BE2C (cell line): ENCODE data around the gene KRT34.

Experiments
- DNase-seq: peaks from one replicate; pipeline ENCODE4 v3.0.0-alpha.2; 2020
- H3K27me3 ChIP-seq: fragments of 250-450 bp; sonication (Bioruptor Pico); 2 replicates; pipeline ENCODE4 v1.5.1; 2020; ENCODE audit warnings: mild to moderate bottlenecking
- H3K36me3 ChIP-seq: fragments of 250-450 bp; sonication (Bioruptor Pico); 2 replicates; pipeline ENCODE4 v1.5.1; 2020; ENCODE audit warnings: mild to moderate bottlenecking
- H3K4me1 ChIP-seq: fragments of 250-450 bp; sonication (Bioruptor Pico); 2 replicates; pipeline ENCODE4 v1.5.1; 2020
- H3K4me3 ChIP-seq: 2 replicates; pipeline ENCODE4 v1.5.1; 2011; ENCODE audit warnings: low read depth, low read length
- H3K9me3 ChIP-seq: fragments of 250-450 bp; sonication (Bioruptor Pico); 2 replicates; pipeline ENCODE4 v1.5.1; 2020
- TF ChIP-seq, protein P1 (sequence below): IDR thresholded peaks from 2 replicates; pipeline ENCODE4 v1.5.1; 2012; ENCODE audit warnings: mild to moderate bottlenecking, low read depth, low read length

The KRT34 gene

GRCh38 chr17:41377546-41377945 lies 4.6 kb downstream of the KRT34 start:
- Histone ChIP-seq H3K4me1 (no peaks in the 10 kb centered on the region), H3K36me3 (no peaks in the 10 kb centered on the region), H3K27me3 (peaks cover 28% of the 10 kb centered on the region), H3K9me3 (no peaks in the 10 kb centered on the region; the same call in 1 of the 2 replicates), H3K4me3 (no peak overlapping the region)
- DNase-seq = no peak
- TF ChIP-seq, protein P1, sequence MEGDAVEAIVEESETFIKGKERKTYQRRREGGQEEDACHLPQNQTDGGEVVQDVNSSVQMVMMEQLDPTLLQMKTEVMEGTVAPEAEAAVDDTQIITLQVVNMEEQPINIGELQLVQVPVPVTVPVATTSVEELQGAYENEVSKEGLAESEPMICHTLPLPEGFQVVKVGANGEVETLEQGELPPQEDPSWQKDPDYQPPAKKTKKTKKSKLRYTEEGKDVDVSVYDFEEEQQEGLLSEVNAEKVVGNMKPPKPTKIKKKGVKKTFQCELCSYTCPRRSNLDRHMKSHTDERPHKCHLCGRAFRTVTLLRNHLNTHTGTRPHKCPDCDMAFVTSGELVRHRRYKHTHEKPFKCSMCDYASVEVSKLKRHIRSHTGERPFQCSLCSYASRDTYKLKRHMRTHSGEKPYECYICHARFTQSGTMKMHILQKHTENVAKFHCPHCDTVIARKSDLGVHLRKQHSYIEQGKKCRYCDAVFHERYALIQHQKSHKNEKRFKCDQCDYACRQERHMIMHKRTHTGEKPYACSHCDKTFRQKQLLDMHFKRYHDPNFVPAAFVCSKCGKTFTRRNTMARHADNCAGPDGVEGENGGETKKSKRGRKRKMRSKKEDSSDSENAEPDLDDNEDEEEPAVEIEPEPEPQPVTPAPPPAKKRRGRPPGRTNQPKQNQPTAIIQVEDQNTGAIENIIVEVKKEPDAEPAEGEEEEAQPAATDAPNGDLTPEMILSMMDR = no peak

- Histone ChIP-seq H3K36me3 (no peaks in the 10 kb centered on the region), H3K4me1 (no peaks in the 10 kb centered on the region), H3K9me3 (no peaks in the 10 kb centered on the region), H3K27me3 (no peaks in the 10 kb centered on the region), H3K4me3 (no peak within 1 kb of the TSS)
- TF ChIP-seq, protein P1 = no peak
- DNase-seq = no peak
Observed at GRCh38 chr17:41369713-41370112, 12.4 kb downstream of the KRT34 start, which contains the start of gene KRT33B. Gene KRT33B (minus strand): TSS chr17:41369813. CDS start chr17:41369750, 63 bp downstream.

DNA sequence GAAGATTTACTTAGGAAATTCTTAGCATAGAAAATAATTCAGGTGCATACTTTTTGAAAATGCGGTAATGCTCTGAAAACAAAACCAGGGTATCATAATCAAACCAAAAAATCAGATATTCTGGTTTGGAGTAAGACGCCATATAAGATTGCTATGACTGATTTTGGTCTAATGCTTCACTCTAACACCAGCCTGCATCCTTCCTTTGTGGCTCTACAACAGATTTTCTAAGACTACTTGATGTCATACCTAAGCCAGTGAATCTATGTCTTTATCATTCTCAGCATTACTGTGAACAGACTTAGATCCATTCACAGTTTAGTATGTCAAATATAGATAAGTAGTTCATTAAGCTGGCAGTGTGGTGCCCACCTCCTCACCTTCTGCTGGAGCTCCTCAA lies 13.1 kb downstream of the KRT34 start:
- Histone ChIP-seq H3K36me3 (no peaks in the 10 kb centered on the region), H3K9me3 (no peaks in the 10 kb centered on the region), H3K4me1 (no peaks in the 10 kb centered on the region), H3K27me3 (no peaks in the 10 kb centered on the region), H3K4me3 (no peak overlapping the region)
- TF ChIP-seq, protein P1 = no peak
- DNase-seq = no peak

DNA sequence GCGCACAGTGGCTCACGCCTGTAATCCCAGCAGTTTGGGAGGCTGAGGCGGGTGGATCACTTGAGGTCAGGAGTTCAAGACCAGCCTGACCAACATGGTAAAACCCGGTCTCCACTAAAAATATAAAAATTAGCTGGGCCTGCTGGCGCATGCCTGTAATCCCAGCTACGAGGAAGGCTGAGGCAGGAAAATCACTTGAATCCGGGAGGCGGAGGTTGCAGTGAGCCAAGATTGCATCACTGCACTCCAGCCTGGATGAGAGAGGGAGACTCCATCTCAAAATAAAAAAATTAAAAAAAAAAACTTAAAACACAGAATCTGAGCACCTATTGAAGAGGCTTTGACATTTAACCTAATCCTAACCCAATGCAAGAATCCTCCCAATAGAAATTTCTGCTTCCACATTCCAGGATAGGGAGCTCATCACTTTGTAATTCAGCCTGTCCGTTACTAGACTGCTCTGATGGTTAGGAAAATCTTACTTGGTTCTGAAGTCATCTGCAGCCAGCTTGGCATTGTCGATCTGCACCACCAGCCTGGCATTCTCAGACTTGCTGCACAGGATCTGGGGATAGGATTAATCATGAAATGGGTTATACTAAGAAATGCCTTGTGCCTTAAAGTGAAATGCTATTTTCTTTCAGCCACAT lies 14.6 kb downstream of the KRT34 start:
- DNase-seq = no peak
- TF ChIP-seq, protein P1 = no peak
- no peaks in the 10 kb centered on the region for H3K36me3 ChIP-seq
- H3K4me1 ChIP-seq = no peaks in the 10 kb centered on the region
- H3K9me3 ChIP-seq = no peaks in the 10 kb centered on the region
- H3K4me3 ChIP-seq = no peak overlapping the region
- no peaks in the 10 kb centered on the region for H3K27me3 ChIP-seq

DNA sequence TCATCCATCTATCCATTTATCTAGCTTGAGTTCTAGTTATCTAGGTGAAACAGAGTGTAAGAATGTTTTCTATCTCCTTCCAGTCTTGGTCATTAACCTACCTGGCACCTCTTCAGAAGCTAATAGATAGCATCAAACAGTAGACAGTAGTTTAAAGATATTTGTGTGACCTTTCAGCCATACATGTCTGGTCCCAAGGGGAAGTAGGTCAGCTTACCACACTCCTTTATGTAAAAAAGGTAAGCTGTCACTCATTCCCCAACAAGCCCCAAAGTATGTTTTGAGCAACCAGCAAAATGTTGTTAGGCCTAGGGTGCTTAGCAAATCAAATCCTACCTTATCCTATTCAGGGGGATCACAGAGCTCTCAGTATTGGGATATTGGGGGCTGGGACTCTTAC lies 16.0 kb downstream of the KRT34 start:
- TF ChIP-seq, protein P1 = no peak
- no peaks in the 10 kb centered on the region for H3K9me3 ChIP-seq
- no peaks in the 10 kb centered on the region for H3K36me3 ChIP-seq
- no peak for DNase-seq
- no peaks in the 10 kb centered on the region for H3K27me3 ChIP-seq
- no peaks in the 10 kb centered on the region for H3K4me1 ChIP-seq
- no peak overlapping the region for H3K4me3 ChIP-seq

- no peaks in the 10 kb centered on the region for H3K27me3 ChIP-seq
- H3K36me3 ChIP-seq = no peaks in the 10 kb centered on the region
- no peak overlapping the region for H3K4me3 ChIP-seq
- no peaks in the 10 kb centered on the region for H3K9me3 ChIP-seq
- no peaks in the 10 kb centered on the region for H3K4me1 ChIP-seq
- DNase-seq = no peak
- TF ChIP-seq, protein P1 = no peak
Observed at GRCh38 chr17:41363881-41364280, 18.2 kb downstream of the KRT34 start.
